Peyer's patch (tissue), 4 donors: ENCODE measurements around the gene JPH4.

Source experiments
- POLR2A ChIP-seq, 2 donors: fragments of 450-650 bp; IDR thresholded peaks; one replicate each; pipeline ENCODE4 v1.5.1; 2017; ENCODE audit warnings: antibody characterized with exemption in 2 of 2, mild to moderate bottlenecking in 2 of 2, moderate library complexity in 2 of 2
- TF ChIP-seq, protein P1 (sequence below), 6 experiments: fragments of 450-650 bp in 4 of 6; fragments of 200-600 bp in 2 of 6; sonication (generic) in 1 of 6; IDR thresholded peaks; one replicate each; pipeline ENCODE4 v1.5.1; 2017 to 2019; ENCODE audit warnings: antibody characterized with exemption in 6 of 6, mild to moderate bottlenecking in 3 of 6, moderate library complexity in 1 of 6

DNA sequence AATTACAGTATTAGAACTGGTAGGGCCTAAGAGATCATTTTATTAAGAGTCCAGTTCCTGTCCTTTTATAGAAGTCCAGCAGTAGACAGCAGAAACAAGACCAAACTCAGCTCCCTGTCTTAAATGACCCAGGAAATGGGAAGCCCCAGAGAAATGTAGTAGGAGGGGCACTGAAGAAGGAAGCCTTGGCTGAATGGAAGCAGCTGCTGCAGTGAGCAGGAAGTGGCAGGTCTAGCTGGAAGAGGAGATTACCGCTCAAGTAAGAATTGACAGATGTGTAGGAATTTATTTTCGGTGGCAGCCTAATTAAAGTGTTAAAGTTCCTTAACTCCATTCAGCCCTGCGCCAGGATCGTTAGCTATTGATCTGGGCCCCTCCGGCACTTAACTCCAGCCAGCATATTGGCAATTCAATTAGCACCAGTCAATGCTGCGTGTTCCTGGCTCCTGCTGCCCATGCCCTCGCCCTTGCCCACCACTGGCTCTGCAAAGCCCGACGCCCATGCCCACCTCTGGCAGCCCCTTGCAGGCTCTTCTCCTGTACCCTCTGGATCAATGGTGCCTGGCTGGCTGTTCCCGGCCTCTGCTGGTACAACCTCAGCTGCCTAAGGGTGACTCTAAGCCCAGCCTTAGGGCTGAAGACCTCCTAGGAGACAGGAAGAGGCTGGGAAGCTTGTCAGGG, 48.1 kb downstream of the JPH4 start:
- TF ChIP-seq, protein P1, sequence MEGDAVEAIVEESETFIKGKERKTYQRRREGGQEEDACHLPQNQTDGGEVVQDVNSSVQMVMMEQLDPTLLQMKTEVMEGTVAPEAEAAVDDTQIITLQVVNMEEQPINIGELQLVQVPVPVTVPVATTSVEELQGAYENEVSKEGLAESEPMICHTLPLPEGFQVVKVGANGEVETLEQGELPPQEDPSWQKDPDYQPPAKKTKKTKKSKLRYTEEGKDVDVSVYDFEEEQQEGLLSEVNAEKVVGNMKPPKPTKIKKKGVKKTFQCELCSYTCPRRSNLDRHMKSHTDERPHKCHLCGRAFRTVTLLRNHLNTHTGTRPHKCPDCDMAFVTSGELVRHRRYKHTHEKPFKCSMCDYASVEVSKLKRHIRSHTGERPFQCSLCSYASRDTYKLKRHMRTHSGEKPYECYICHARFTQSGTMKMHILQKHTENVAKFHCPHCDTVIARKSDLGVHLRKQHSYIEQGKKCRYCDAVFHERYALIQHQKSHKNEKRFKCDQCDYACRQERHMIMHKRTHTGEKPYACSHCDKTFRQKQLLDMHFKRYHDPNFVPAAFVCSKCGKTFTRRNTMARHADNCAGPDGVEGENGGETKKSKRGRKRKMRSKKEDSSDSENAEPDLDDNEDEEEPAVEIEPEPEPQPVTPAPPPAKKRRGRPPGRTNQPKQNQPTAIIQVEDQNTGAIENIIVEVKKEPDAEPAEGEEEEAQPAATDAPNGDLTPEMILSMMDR (IDR thresholded peaks at IDR 0.05): no peak
- TF ChIP-seq POLR2A (IDR thresholded peaks at IDR 0.05): no peak
